ENCODE measurements around the gene KRTAP2-4.
"Not testable (repeated sequence)": the region's sequence is repeated elsewhere in the genome, so short reads cannot be mapped to it uniquely, and the experiment has no call there.

The KRTAP2-4 gene

DNA sequence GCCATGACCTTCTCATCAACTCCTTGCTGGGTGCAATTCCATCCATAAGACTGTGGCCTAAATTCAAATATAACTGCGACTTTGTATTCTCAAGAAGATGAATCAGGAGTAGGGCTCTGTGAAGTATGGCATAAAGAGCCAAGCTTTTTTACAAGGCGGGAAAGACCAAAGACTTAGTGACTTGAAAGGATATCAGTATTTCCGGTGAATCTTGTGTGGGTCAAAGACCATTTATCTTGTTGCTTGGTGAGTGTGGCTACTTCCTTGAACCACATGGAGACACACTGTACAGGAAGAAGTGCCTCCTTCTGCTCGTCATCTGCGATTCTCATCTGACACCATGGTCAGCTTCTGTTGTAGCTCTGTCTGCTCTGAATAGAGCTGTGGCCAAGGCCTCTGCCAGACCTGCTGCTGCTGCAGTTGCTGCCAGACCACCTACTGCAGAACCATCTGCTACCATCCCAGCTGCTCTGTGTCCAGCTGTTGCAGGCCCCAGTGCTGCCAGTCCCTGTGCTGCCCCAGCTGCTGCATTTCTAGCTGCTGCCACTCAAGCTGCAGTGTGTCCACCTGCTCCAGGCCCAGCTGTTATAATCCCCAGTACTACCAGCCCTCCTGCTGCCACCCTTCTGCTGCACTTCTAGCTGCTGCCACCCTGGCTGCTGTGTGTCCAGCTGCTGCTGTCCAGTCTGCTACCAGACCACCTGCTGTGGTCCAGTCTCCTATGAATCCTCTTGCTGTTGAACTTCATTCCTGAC lies 6.1 kb upstream of the KRTAP2-4 start:
- no peak for DNase-seq (ENCODE audit: low read depth in 3 of 3)

DNA sequence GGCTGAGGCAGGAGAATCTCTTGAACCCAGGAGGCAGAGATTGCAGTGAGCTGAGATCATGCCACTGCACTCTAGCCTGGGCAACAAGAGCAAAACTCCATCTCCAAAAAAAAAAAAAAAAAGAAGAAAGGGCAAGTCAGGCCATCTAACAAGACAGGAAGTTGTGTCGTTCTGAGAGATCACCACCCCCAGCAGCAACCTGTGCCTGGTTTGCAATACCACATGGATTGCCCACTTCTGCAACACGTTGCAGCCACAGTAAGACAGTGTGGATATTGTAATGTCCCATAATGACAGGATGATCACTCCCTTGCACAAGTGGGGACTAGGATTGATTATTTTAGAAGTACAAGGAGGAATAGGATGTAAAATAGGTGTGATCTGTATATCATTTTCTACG lies 3.4 kb upstream of the KRTAP2-4 start:
- DNase-seq (ENCODE audit: low read depth in 3 of 3), result no peak

DNA sequence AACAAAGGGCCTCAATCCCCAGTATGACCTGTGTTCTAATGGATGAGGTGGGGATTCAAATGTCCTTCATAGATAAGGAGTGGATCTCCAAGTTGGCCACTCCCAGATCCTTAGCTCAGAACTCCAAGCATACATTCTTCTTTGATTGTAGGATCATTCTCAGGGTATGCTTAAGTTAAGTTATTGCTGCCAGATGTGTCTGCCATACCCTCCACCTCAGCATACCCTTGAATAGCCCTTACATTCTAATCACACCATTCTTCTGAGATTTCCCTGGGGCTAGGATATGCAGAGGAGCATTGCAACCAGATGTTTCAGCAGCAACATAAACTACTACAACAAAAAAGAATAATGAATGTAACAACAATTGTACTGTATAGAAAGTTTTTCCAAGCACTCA lies 1.6 kb upstream of the KRTAP2-4 start:
- DNase-seq (ENCODE audit: low read depth in 3 of 3), result no peak

DNA sequence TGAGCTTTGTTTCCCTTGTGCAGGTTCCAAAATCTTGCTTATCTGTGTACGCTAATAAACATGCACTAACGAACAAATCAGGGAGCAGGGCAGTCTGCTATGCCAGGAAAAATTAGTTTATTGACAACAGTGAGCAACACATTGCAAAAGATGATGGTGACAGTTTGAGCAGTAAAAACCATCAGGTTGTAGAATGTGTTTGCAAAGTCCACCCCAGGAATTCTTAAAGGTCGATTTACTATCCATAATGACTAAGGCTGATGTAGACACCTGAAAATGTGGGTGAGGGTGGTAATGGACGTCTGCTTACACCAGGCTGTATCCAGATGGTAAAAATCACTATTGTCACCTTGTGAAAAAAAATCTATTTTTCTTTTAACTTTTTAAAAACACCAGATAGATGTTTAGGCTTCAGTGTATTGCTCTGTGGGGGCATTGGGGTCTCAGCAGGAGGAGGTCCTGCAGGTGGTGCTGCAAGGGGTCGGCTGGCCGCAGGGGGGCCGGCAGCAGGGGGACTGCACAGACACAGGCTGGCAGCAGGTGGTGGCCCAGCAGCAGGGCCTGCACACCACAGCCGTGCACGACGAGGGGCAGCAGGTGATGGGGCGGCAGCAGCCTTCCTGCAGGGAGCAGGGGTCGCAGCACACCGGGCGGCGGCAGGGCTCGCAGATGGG lies 526 bp downstream of the KRTAP2-4 start:
- DNase-seq (ENCODE audit: low read depth in 3 of 3), result not testable (repeated sequence)

DNA sequence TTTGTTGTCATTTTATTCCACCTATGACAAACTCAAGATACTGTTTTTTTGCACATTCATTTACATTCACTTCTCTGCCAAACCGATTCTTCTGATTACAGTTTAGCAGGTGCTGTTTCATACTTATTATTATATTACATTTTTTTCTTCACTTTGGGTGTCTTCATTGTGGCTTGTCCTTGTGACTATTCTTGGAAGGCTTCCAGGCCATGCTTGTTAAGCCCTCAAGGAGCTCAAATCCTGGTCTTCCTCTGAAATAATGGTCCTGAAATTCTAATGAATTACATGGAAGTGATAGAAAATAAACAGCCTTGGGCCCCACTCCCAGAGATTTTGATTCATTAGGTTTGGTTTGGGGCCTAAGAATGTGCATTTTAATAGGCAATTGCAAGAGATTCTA lies 1.4 kb downstream of the KRTAP2-4 start:
- no peak for DNase-seq (ENCODE audit: low read depth in 3 of 3)

DNA sequence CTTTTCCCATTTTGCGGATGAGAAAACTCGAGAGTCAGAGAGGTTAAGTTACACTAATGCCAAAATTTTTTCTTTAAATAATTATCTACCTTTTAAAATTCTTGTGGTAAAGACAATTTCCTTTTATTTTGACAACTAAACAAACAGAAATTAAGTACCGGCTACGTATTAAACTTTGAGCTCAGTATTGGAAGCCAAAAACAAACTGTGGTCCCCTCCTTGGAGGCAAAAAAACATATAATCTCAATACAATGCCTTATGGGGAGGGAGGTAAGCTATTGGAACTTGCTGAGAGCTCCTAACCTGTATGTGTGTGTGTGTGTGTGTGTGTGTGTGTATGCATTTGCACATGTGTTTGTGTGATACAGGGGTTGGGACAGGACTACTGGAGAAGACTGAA lies 2.2 kb downstream of the KRTAP2-4 start:
- DNase-seq (ENCODE audit: low read depth in 3 of 3), result no peak

DNA sequence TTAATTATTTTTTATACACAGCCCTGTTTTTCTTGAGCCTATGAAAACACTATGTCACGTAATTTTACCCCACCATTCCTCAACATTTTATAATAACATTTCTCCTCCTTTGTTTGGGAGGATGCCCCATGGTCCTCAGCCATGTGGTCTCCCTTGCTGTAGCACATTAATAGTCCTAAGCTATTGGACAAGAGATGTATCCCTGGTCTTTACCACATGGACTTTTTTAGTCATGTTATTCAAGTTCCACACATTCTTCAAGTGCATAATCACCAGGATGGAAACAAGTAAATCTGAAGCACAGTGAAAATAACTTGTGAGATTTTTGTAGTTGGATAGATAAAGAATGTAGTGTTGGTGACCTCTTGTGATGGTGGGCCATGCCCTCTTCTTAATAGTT lies 3.7 kb downstream of the KRTAP2-4 start:
- DNase-seq (ENCODE audit: low read depth in 3 of 3), result no peak

DNA sequence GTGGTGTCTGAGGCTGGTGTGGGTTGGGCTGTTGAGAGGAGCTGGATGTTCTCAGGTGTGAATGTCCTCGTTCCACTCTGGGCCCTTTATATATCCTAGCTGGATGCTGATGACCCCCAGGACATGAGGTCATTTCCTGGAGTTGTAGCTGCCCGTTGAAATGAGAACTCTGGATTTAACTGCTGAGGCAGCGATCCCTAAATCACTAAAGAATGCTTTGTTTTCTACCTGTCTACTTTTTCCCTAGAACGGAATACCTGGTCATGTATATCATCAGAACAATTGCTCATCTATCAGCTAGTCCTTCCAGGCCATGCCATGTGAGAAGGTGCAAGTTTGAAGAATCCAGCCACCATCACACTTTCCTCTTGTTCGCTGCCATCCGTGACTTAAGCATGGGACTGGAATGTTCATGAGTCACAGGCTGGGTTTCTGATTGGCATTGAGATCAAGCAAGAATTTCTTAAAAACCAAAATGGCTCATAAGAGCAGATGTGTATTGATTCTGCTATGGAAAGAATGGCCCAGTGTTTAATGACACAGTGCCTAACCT lies 5.6 kb downstream of the KRTAP2-4 start, which contains the start of gene KRTAP2-3:
TSS of gene KRTAP2-3 (minus strand) at position 63 of the 553 bp plus-strand sequence. CDS start 64 bp downstream, outside the sequence.
- DNase-seq (ENCODE audit: low read depth in 3 of 3), result no peak

DNA sequence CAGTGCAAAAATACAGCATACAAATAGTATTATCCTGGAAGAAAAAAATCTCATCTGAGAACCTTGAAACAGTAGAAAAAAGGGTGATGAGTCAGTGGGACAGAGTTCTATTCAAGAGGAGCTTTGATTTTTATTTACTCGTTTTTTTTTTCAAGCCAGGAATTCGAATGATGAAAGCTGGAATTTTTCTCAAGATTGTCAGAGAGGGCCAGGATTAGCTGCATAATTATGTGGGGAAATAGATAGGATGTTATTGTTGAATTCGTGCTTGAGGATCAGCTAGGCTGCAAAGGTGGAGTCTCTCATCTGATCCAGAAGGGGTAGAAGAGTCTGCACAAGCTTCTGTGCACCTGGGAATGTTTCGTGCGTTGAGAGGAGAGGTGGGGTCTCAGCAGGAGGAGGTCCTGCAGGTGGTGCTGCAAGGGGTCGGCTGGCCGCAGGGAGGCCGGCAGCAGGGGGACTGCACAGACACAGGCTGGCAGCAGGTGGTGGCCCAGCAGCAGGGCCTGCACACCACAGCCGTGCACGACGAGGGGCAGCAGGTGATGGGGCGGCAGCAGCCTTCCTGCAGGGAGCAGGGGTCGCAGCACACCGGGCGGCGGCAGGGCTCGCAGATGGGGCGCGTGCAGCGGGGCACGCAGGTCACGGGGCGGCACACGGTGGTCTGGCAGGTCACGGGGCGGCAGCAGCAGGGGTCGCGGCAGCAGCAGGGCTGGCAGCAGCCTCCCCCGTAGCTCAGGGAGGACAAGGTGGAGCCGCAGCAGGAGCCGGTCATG lies 6.2 kb downstream of the KRTAP2-4 start:
- DNase-seq (ENCODE audit: low read depth in 3 of 3), result not testable (repeated sequence)

DNA sequence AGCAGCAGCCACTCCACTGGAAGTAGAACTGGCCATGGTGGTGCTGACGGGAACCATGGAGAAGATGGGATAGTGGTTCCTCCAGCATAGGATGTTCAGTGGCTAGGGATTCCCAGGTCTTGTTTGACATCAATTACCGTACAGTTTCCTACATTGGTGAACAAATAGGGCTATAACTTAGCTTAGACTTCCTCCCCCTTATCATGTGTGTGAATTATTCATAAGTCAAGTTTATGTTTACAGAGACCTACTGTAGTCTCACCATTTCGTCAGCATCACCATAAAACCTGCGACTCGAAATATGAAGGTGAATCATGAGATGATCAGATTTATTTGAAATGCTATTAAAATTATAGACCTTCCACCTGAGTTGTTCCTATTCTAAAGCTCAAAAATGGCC lies 6.9 kb downstream of the KRTAP2-4 start:
- no peak for DNase-seq (ENCODE audit: low read depth in 3 of 3)

DNA sequence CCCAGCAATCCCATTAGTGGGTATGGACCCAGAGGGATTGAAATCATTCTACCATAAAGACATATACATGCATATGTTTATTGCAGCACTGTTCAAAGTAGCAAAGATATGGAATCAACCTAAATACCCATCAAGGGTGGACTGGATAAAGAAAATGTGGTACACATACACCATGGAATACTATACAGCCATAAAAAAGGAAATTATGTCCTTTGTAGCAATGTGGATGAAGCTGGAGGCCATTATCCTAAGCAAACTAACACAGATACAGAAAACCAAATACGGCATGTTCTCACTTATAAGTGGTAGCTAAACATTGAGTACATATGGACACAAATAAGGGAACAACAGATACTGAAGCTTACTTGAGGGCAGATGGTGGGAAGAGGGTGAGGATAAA lies 8.1 kb downstream of the KRTAP2-4 start:
- no peak for DNase-seq (ENCODE audit: low read depth in 3 of 3)

DNA sequence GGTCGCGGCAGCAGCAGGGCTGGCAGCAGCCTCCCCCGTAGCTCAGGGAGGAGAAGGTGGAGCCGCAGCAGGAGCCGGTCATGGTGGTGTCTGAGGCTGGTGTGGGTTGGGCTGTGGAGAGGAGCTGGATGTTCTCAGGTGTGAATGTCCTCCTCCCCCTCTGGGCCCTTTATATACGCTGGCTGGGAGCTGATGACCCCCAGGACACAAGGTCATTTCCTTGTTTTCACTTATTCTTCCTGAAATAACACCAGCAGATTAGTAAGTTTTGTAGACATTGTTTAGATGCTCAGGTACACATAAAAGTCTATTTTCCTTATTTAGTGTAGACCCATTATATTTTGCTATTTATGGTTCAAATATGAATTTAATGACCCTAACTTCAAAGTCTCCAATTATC lies 10.5 kb downstream of the KRTAP2-4 start, which contains the start of gene KRTAP2-2:
TSS of gene KRTAP2-2 (minus strand) at position 101 of the 400 bp plus-strand sequence. CDS start at position 82, 19 bp downstream.
- DNase-seq (ENCODE audit: low read depth in 3 of 3), result not testable (repeated sequence)

DNA sequence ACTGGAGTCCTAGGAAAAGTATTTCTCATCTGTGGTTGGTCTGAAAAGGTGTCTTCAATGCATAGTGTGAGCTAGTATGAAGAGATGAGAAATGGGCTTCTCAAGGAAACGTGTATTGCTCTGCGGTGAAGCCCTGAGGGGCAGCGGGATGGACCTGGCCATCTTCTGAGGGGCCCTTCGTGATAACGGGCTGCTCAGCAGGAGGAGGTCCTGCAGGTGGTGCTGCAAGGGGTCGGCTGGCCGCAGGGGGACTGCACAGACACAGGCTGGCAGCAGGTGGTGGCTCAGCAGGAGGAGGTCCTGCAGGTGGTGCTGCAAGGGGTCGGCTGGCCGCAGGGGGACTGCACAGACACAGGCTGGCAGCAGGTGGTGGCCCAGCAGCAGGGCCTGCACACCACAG lies 11.1 kb downstream of the KRTAP2-4 start:
- DNase-seq (ENCODE audit: low read depth in 3 of 3), result not testable (repeated sequence)

DNA sequence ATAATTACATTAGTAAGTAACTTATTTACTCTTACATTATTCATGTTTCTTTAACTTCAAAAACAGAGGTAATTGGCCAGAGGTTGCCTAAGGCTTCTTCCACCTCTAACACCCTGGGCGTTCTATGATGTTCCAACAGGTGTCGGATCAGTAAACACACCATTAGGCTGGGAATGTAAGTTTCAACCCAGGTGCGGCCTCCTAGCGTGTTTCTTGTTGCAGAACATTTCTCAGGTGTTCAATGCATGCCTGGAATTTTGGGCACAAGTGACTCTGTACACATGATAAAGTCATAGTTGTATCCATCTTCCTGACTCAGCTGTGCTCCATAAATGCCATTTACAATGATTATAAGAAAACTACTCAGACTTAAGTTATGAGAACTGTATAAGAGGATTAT lies 11.7 kb downstream of the KRTAP2-4 start:
- no peak for DNase-seq (ENCODE audit: low read depth in 3 of 3)

DNA sequence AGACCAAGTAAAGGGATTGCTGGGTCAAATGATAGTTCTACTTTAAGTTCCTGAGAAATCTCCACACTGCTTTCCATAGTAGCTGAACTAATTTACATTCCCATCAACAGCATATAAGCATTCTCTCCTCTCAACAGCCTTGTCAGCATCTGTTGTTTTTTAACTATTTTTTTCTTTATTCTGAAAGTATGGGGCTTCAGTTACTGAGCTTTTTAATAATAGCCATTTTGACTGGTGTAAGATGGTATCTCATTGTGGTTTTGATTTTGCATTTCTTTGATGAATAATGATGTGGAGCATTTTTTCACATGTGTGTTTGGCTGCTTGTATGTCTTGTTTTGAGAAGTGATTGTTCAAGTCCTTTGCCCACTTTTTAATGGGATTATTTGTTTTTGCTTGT lies 13.1 kb downstream of the KRTAP2-4 start:
- DNase-seq (ENCODE audit: low read depth in 3 of 3), result no peak

DNA sequence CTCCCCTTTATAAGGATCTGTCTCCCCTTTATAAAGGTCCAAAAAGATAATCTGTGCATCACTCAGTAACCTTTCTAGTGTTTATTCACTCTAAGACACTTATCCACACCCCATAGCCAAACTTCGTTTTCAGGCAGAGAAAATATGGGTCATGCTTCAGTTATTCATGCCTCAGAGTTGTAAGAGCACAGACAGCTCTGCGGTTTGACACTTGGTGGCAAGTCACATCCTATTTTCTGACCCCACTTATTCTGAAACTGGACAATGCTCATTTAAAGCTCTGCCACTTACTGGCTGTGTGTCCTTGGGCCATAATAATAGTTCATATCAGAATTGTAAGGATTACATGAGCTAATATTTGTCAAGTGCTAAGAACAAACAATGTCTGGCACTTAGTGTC lies 16.6 kb downstream of the KRTAP2-4 start:
- no peak for DNase-seq (ENCODE audit: low read depth in 3 of 3)

DNA sequence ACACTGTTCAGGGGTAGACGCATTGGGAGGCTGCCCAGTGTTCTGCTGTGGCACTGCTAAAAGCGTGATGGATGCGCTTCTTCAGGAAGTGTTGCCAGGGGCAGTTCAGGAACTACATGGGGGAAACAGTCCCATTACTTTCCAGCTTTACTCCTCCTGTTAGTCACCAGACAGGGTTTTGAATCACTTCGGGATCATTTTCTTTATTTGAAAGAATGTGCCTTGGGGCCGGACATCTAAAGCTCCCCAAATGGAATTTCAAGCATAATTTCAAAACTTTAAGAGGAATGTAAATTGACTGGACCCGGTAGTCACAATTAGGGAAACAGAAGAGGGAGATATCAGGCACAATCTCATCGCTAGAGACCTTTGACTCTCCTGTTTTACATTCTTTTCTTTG lies 17.2 kb downstream of the KRTAP2-4 start:
- DNase-seq (ENCODE audit: low read depth in 3 of 3), result no peak

DNA sequence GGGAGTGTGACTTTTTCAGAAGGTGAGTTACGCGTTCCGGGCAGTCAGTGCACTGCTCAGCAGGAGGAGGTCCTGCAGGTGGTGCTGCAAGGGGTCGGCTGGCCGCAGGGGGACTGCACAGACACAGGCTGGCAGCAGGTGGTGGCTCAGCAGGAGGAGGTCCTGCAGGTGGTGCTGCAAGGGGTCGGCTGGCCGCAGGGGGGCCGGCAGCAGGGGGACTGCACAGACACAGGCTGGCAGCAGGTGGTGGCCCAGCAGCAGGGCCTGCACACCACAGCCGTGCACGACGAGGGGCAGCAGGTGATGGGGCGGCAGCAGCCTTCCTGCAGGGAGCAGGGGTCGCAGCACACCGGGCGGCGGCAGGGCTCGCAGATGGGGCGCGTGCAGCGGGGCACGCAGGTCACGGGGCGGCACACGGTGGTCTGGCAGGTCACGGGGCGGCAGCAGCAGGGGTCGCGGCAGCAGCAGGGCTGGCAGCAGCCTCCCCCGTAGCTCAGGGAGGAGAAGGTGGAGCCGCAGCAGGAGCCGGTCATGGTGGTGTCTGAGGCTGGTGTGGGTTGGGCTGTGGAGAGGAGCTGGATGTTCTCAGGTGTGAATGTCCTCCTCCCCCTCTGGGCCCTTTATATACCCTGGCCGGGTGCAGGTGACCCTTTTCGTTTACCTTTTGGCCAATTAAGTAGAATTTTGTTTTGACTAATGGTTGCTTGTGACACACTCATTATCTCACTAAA lies 18.8 kb downstream of the KRTAP2-4 start, which contains the start of gene KRTAP2-1:
TSS of gene KRTAP2-1 (minus strand) at position 582 of the 731 bp plus-strand sequence. CDS start at position 533, 49 bp downstream.
- not testable (repeated sequence) for DNase-seq (ENCODE audit: low read depth in 3 of 3)

DNA sequence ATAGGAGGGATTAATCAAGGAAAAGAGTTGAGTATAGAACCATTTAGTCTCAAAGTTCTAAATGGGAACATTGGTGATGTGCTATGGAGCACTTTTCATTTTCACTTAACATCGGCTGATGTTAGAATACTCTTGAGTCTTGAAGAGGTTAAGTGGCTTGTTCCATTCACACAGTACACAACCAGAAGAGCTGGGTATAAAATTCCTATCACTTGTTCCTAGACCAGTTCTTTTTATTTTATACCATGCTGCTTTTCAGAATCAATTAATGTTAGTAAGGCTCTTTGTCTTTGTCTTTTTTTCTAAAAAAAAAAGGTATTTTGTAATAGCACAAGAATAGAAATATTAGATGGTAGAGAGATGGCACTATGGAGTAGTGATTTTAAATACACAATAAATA lies 22.7 kb downstream of the KRTAP2-4 start:
- DNase-seq (ENCODE audit: low read depth in 3 of 3), result no peak

DNA sequence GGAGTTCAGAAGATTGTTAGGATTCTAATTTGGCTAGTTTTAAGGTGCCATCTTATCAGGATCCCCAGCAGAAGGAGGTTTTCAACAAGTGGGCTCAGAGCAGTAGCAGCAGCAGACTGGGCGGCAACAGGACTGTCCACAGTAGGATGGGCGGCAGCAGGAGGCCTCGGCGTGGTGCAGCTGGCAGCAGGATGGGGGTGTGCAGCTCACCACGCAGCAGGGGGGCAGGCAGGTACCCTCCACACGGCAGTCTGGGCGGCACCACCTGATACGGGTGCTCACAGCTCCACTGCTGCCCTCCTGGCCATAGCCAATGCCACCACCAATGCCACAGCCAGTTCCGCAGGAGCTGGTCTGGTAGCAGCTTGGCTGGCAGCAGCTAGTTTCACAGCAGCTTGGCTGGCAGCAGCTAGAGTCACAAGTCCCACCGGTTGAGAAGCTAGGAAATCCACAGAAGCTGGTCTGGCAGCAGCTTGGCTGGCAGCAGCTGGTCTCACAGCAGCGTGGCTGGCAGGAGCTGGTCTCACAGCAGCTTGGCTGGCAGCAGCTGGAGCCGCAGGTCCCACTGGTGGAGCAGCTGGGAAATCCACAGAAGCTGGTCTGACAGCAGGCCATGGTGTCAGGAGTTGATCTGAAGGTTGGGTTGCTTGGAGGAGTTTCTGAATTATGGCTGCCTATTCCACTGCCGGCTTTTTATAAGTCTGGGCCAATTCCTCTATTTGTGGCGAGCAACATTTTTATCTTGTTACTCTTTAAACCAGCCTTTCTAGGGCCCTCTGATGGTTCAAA lies 24.7 kb downstream of the KRTAP2-4 start, which contains the start of gene KRTAP1-1:
TSS of gene KRTAP1-1 (minus strand) at position 668 of the 789 bp plus-strand sequence. CDS start at position 615, 53 bp downstream.
- DNase-seq (ENCODE audit: low read depth in 3 of 3), result not testable (repeated sequence)
